Loucy (cell line): ENCODE data around the gene MYDGF.

Experiments used
- H2AFZ ChIP-seq: fragments of 200-600 bp; sonication (generic); 2 replicates; pipeline ENCODE4 v1.6.0; 2016; ENCODE audit warnings: antibody characterized with exemption, mild to moderate bottlenecking, low read length, moderate library complexity
- H3F3A ChIP-seq: fragments of 200-600 bp; 2 replicates; pipeline ENCODE4 v1.6.0; 2016; ENCODE audit warnings: antibody characterized with exemption, low read depth, mild to moderate bottlenecking
- H3K27me3 ChIP-seq: fragments of 200-600 bp; sonication (generic); 2 replicates; pipeline ENCODE4 v1.6.1; 2014; ENCODE audit warnings: low read length, mild to moderate bottlenecking; ENCODE audit not compliant: insufficient read depth, poor library complexity, severe bottlenecking
- H3K36me3 ChIP-seq: fragments of 200-600 bp; sonication (generic); 2 replicates; pipeline ENCODE4 v1.6.1; 2016; ENCODE audit warnings: low read length; ENCODE audit not compliant: insufficient read depth
- H3K4me1 ChIP-seq: fragments of 200-600 bp; sonication (generic); 2 replicates; pipeline ENCODE4 v1.5.1; 2014; ENCODE audit warnings: low read length, mild to moderate bottlenecking; ENCODE audit not compliant: insufficient read depth, poor library complexity, severe bottlenecking
- H3K4me2 ChIP-seq: fragments of 200-600 bp; sonication (generic); 2 replicates; pipeline ENCODE4 v1.6.0; 2014; ENCODE audit warnings: antibody characterized with exemption, low read length, low read depth, mild to moderate bottlenecking; ENCODE audit not compliant: poor library complexity, severe bottlenecking
- H3K4me3 ChIP-seq: fragments of 200-600 bp; sonication (generic); 2 replicates; pipeline ENCODE4 v1.5.1; 2014; ENCODE audit warnings: low read length, mild to moderate bottlenecking, mixed read lengths; ENCODE audit not compliant: poor library complexity, severe bottlenecking
- H3K79me2 ChIP-seq: fragments of 200-600 bp; sonication (generic); 2 replicates; pipeline ENCODE4 v1.6.1; 2014; ENCODE audit warnings: low read length; ENCODE audit not compliant: insufficient read depth
- H3K9ac ChIP-seq: fragments of 200-600 bp; sonication (generic); 2 replicates; pipeline ENCODE4 v1.6.0; 2014; ENCODE audit warnings: mild to moderate bottlenecking, low read depth, low read length, moderate library complexity; ENCODE audit not compliant: poor library complexity, severe bottlenecking
- H3K9me2 ChIP-seq: fragments of 200-600 bp; sonication (generic); replicated peaks from 2 replicates; pipeline ENCODE4 v1.6.1; 2016; ENCODE audit warnings: low read depth, low read length, mixed read lengths
- H3K9me3 ChIP-seq: fragments of 200-600 bp; sonication (generic); 2 replicates; pipeline ENCODE4 v1.6.1; 2014; ENCODE audit warnings: mild to moderate bottlenecking, antibody characterized with exemption, low read length, low read depth; ENCODE audit not compliant: insufficient read depth
- H4K20me1 ChIP-seq: fragments of 200-600 bp; sonication (generic); 2 replicates; pipeline ENCODE4 v1.6.0; 2014; ENCODE audit warnings: antibody characterized with exemption, low read length, mild to moderate bottlenecking; ENCODE audit not compliant: insufficient read depth, poor library complexity, severe bottlenecking
- CTCF ChIP-seq: fragments of 200-600 bp; sonication (generic); conservative IDR thresholded peaks from 2 replicates; pipeline ENCODE4 v1.5.1; 2014; ENCODE audit warnings: mild to moderate bottlenecking, antibody characterized with exemption, low read length
- EZH2phosphoT487 ChIP-seq: fragments of 200-600 bp; IDR thresholded peaks from 2 replicates; pipeline ENCODE4 v1.6.1; 2018; ENCODE audit warnings: antibody characterized with exemption, mild to moderate bottlenecking, moderate library complexity, borderline replicate concordance

The MYDGF gene

DNA sequence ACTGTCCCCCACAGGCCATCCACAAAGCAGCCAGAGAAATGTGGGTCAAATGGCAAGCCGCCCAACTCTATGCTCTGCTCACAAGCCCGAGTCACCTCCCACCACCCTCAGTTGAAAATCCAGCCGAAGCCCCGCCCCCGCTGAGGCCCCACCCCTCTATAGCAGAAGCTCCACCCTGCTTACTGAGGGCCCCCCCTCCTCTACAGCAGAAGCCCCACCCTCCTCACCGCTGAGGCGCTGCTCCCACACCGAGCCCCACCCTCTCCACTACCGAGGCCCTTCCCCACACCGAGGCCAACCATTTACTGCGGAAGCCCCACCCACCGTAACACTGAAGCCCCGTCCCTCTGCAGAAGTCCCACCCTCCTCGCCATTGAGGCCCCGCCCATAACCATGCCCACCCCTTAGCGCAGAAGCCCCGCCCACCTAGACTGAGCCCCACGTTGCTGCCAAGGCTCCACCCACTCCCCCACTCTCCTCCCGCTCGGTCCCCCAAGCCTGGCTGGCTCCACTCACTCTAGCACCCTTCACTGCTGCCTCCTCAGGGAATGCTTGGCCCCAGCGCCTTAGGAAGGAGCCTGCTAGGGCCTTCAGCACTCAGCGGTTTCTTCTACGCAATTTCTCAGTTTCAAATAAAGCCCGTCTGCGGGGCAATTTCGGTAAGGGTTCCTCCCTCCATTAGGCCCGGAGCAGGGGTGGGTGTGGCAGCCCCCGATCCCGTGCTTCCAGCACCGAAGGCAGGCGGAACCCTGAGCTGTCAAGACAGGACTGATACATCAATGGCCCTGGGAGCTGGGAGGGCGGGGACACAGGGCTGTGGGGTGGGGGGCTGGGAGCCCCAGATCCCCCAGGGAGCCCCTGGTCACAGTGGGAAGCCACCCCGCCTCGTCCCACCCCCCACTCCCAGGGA is 9.0 kb upstream of the MYDGF start:
- H3K27me3 ChIP-seq, result no peaks in the 10 kb centered on the region
- H3K4me2 ChIP-seq, result no peak overlapping the region
- H3K4me1 ChIP-seq, result no peaks in the 10 kb centered on the region
- no peaks in the 10 kb centered on the region for H3K9me3 ChIP-seq
- H3K9ac ChIP-seq, result no peak overlapping the region
- H2AFZ ChIP-seq, result no peak overlapping the region
- H3K9me2 ChIP-seq, result no peaks in the 10 kb centered on the region
- TF ChIP-seq CTCF, result no peak
- H3K79me2 ChIP-seq, result no peaks in the 10 kb centered on the region
- H3K36me3 ChIP-seq, result peaks cover 7% of the 10 kb centered on the region; the same call in 1 of the 2 replicates
- H3K4me3 ChIP-seq, result no peak overlapping the region
- no peaks in the 10 kb centered on the region for H3F3A ChIP-seq
- H4K20me1 ChIP-seq, result no peaks in the 10 kb centered on the region

- H3K4me1 ChIP-seq, result no peaks in the 10 kb centered on the region
- no peak overlapping the region for H3K4me2 ChIP-seq
- peaks cover 7% of the 10 kb centered on the region; the same call in 1 of the 2 replicates for H3K36me3 ChIP-seq
- peak; percentile 55 for TF ChIP-seq CTCF
- TF ChIP-seq EZH2phosphoT487, result no peak
- H3K9me2 ChIP-seq, result no peaks in the 10 kb centered on the region
- no peak overlapping the region for H2AFZ ChIP-seq
- no peaks in the 10 kb centered on the region for H3K9me3 ChIP-seq
- no peak overlapping the region for H3K4me3 ChIP-seq
- no peaks in the 10 kb centered on the region for H3K79me2 ChIP-seq
- H3K27me3 ChIP-seq, result no peaks in the 10 kb centered on the region
- H4K20me1 ChIP-seq, result no peaks in the 10 kb centered on the region
- no peak overlapping the region for H3K9ac ChIP-seq
- 0 out of 2 replicates have a peak, but pooled peaks cover 2% of the 10 kb centered on the region for H3F3A ChIP-seq
These were observed 7.0 kb upstream of the MYDGF start for GRCh38 chr19:4676955-4677731.

DNA sequence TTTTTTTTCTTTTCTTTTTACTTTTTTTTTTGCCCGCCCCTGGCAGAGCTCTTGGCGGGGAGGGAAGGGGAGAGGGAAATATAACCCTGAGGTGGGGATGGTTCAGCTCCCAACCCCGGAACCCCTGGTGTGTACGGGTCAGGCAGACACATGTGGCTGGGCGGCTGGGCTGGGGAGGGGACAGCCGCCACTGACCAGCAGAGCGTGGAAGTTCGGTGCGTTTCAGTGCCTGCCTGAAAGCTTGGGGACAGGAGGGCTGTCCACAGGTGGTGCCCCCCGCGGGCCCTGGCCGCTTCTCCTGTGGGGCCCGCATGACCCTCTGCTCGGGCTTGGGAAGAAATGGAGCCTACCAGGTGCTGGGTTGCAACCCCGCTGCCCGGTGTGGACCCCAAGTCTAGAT is 5.2 kb upstream of the MYDGF start:
- no peak overlapping the region for H3K4me2 ChIP-seq
- peaks cover 7% of the 10 kb centered on the region; the same call in 1 of the 2 replicates for H3K36me3 ChIP-seq
- H4K20me1 ChIP-seq, result no peaks in the 10 kb centered on the region
- TF ChIP-seq CTCF (no peak), EZH2phosphoT487 (no peak)
- no peaks in the 10 kb centered on the region for H3K79me2 ChIP-seq
- H2AFZ ChIP-seq, result no peak overlapping the region
- no peak overlapping the region for H3K9ac ChIP-seq
- H3K9me3 ChIP-seq, result no peaks in the 10 kb centered on the region
- no peaks in the 10 kb centered on the region for H3K4me1 ChIP-seq
- H3K9me2 ChIP-seq, result no peaks in the 10 kb centered on the region
- no peak overlapping the region for H3K4me3 ChIP-seq
- peaks cover 10% of the 10 kb centered on the region; the same call in 1 of the 2 replicates for H3F3A ChIP-seq
- no peaks in the 10 kb centered on the region for H3K27me3 ChIP-seq
